ENCODE measurements around the gene SMCR8.

Gene SMCR8

DNA sequence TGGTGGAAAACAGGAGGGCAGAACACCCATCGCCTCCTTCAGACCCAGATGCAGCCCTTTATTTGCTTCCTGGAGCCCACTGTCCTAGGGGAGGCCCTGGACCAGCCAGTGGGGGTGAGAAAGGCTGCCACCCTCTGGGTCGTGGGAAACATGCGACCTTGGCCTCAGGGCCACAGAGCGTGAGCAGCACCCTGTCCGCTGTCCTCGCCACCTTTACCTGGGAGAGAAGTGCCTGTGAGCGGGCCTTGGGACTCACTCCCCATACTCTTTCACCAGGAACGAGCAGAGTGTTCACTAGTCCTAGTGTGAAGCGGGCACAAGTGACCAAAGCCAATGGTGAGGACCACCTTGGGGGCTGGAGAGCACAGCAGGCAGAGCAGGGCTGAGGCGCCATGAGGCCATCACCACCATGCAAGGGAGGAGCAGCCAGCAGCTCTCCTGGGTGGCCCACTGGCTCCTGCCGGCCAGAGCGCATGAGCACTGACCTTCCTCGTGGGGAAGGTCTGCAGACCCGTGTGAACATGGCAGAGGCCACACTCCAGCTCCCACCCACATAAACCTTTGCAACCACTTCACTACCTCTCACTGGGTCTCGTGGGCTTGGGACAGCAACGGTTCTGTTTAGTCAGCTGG lies 8.5 kb downstream of the SMCR8 start:
- no peak for DNase-seq (ENCODE audit: low read depth)
- H3K4me3 ChIP-seq (ENCODE audit: control insufficient read depth, low read depth, low read length): no peak overlapping the region
- TF ChIP-seq CTCF (conservative IDR thresholded peaks at IDR 0.05; ENCODE audit: control insufficient read depth, insufficient read depth, low read depth, low read length): no peak

DNA sequence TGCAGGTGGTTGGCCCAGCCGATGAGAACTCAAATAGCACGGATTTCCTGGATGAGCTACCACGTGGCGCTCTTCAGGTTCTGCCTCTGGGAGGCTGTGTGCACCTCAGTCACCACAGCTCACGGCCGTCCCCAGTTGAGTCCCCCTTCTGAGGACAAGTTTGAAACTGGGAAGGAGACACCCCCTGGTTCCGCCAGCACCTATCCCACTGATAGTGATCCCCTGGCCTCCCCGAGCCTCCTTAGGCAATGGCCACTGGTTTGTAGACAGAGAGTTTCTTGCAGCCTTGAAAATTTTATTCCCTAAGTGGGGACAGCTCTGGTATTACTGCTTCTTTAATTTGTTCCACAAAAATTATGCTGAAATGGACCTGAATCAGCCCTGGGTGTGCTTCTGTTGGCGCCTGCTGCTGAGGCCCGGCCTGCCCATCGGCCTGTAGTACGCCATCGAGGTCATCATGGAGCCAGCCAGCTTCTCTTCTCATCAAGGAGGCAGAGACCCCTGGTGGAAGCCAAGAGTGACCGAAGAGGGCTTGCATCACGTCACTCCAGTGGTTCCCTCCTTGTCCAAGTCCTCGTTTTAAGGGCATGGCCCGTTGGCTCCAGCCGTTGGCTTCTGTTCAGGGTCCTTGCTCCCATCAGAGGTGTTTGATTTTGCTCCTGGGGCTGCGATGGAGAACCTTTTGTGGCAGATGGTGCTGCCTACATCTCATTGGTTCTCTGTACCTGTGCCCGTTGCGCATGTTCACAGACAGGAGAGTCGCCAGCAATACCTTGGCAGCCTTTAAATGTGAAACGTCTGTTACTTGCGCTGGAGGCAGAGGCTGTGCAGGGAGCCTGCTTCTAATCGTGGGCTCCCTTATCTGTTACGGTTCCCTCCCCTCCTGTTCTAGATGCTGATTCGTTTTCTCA lies 9.3 kb downstream of the SMCR8 start:
- H3K4me3 ChIP-seq (ENCODE audit: control insufficient read depth, low read depth, low read length): no peak overlapping the region
- peak; percentile 11 for DNase-seq (ENCODE audit: low read depth)
- no peak for TF ChIP-seq CTCF (conservative IDR thresholded peaks at IDR 0.05; ENCODE audit: control insufficient read depth, insufficient read depth, low read depth, low read length)

- TF ChIP-seq CTCF (conservative IDR thresholded peaks at IDR 0.05; ENCODE audit: control insufficient read depth, insufficient read depth, low read depth, low read length): no peak
- H3K4me3 ChIP-seq (ENCODE audit: control insufficient read depth, low read depth, low read length): no peak overlapping the region
- DNase-seq (ENCODE audit: low read depth): no peak
Observed at GRCh38 chr17:18326039-18326438, 10.9 kb downstream of the SMCR8 start.

DNA sequence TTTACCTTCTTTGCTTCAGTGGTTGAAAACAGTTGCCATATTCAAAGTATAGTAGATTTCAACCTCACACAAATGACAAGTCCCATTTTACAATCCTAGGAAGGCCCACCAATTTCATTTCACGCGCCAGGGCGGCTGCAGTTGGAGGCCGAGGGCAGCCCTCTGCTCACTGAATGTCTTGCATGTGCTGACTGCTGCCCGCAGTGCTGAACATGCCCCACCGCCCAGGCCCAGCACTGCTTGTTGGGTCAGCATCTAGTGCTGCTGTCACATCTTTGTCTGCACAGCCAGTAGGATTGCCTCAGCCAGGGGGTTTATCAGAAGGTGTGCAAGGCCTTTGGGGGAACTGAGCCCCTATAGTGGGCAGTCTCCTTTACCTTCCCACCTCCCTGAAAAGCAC lies 11.5 kb downstream of the SMCR8 start:
- TF ChIP-seq CTCF (conservative IDR thresholded peaks at IDR 0.05; ENCODE audit: control insufficient read depth, insufficient read depth, low read depth, low read length): no peak
- DNase-seq (ENCODE audit: low read depth): no peak
- no peak overlapping the region for H3K4me3 ChIP-seq (ENCODE audit: control insufficient read depth, low read depth, low read length)

- no peak for TF ChIP-seq CTCF (conservative IDR thresholded peaks at IDR 0.05; ENCODE audit: control insufficient read depth, insufficient read depth, low read depth, low read length)
- no peak overlapping the region for H3K4me3 ChIP-seq (ENCODE audit: control insufficient read depth, low read depth, low read length)
- no peak for DNase-seq (ENCODE audit: low read depth)
Observed at GRCh38 chr17:18327093-18327492, 12.0 kb downstream of the SMCR8 start.

DNA sequence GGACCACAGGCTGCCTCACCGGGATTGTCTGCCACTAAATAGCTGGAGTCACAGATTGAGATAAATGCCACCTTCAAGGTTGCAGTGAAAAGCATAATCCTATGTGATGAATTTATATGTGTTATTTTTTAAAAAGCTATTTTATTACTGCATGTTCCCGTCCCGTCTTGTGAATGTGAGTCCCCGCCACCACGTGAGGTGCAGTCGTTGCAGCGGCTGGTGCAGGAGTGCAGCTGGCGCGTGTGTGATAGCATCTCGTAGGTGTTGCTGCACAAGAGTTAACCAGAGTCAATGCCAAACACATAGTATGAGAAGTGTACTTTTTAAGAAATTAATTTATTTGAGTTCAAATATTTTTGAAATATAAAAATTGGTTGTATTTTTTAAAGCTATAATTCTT lies 12.5 kb downstream of the SMCR8 start:
- no peak for TF ChIP-seq CTCF (conservative IDR thresholded peaks at IDR 0.05; ENCODE audit: control insufficient read depth, insufficient read depth, low read depth, low read length)

More for the DNA sequence above, 12.5 kb downstream of the SMCR8 start:
- H3K4me3 ChIP-seq (ENCODE audit: control insufficient read depth, low read depth, low read length): no peak overlapping the region
- no peak for DNase-seq (ENCODE audit: low read depth)

Data from fibroblast of mammary gland (primary cell).